ENCODE data around the gene MLLT3.

MLLT3 gene

DNA sequence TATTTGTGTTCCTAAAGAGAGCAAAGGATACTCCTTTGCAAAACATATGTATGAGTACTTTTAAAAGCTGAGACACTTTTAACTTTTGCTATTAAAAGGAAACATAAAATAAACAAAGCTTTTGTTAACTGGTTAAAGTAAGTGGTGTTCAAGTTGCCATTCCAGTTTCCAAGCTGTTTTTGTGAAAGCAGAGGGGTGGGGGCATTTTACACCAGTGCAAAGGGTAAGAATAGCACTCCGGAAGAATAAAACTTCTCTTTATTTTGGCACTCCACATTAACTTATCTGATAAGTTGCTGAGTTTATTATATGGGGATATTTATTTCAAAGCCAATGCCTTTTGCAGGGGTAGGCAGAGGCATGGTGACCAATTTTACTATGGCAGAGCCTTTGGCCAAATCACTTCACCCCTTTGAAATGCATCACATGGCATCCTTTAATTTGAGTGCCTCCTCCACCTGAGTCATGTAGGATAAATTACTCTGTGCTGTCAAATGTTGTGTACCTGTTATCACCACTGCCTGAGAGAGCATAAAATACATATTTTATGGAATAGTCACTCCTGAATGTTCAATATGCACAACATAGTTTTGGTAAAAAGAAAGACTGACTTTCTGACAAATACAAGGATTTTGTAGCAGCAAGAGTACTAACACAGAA lies 62.9 kb downstream of the MLLT3 start:
- DNase-seq (ENCODE audit: low read depth in 2 of 3, low spot score in 1 of 3) = no peak

DNA sequence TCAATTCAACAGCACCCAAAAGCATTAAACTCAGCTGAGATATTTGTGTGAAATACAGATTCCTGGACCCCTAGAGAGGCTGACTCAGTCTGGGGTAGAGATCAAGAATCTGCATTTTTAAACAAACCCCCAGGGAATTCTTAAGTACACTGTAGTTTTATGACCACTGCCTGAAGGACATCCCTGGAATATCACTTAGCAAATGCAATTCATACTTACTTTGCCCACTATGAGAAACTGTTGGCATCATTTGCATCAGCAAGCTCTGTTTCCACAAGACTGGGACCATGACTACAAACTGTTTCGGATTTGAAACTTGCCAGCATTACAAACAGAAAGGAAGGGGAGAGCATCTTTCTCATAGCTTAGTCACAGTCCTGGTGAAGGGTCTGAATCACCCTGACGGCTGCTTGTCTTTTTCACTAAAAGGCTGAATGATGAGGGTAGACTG lies 63.7 kb downstream of the MLLT3 start:
- DNase-seq (ENCODE audit: low read depth in 2 of 3, low spot score in 1 of 3) = peak in 2 of 3 donors; percentile 22 to 43

DNA sequence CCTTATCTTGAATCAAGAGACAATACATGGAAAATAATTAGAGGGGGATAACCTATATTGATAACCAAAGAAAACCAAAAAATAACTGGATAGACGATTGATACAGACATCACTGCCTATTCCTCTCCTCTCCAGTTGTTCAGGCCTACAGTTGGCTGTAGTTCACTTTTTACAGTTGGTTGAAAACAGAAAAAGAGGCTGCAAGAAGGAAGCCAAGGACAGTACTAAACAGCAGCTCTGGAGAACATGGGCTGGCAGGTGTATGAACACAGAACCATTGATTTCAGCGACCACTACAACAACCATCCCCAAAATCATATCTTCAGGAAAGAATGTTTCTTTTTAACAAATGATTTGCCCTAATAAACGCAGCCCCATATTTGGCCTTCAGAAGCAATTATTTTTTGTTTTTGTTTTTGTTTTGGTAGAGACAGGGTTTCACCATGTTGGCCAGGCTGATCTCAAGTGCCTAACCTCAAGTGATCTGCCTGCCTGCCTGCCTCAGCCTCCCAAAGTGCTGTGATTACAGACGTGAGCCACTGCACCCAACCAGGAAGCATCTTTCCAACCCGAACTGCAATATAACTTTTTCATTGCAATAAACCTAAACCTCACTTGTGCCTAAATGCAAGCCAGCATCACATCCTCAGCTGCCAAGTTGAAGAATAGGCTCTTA lies 64.3 kb downstream of the MLLT3 start:
- DNase-seq (ENCODE audit: low read depth in 2 of 3, low spot score in 1 of 3) = no peak

DNA sequence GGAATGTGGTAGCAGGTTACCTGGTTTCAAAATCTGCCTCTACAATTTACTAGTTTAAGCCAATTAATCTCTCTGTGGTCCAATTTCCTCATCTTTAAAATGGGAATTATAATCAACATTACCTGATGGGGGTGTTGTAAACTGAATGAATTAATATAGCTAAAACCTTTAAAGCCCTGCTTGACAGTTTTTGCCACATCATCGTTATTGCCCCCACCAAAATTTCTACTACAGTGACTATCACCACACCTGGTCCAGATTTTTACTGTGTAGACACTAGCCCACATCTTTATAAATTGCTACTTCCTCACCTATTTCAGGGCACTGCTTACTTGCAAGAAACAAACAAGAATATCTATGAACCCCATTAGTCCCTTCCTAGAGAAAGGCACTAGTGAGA lies 65.0 kb downstream of the MLLT3 start:
- no peak for DNase-seq (ENCODE audit: low read depth in 2 of 3, low spot score in 1 of 3)

DNA sequence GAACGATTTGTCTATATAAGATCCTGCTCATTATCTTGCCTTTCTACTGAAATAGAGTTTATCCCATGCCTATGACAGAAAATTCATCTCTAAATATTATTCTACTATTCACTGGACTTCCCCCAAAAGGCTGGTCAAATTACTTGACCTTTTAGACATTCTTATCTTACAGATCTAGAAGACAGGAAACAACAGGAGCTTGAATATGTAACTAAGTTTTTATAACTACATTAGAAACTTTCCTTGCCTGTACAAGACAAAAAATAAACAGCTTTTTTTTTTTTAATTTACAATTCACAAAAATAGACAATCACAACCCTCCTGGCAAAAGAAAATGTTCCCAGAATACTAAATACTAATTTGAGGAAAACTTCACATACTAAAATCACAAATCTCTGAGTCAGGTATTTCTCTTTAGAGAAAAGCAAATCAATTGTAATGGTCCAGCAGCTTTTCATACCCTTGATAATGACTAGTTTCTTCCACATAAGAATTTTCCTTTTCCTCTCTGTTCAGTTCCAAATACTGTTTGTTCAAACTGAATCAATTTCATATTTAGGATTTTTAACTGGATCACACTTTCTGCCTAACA lies 68.6 kb downstream of the MLLT3 start:
- DNase-seq (ENCODE audit: low read depth in 2 of 3, low spot score in 1 of 3) = no peak

DNA sequence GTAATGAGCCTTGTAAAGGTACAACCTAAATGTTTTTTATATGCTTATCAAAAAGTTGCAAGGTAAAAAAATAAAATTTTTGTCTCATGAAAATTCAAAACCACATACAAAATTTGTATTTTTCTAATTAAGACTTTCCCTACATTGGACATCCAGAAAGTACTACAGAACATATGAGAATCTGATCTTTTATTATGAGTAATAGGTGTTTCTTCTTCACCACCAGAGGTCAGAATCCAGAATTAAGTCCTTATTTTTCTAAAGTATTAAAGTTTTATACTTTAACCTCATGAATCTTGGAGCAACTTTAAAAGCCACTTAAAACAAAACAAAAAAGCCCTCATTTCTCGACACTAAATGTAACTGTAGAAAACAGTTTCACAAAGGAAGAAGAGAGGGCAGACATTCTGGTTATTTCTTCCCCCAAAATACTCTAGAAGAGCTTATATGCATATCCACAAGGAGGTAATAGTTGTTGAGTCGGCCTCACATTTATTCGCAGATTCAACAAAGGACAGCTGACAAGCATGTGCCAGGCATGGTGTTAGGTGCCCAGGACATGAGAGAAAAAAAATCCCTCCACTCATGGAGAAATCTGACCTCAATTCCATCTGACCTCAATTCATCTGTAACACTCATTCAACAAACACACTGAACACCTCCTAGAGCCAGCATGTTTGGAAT lies 69.3 kb downstream of the MLLT3 start:
- DNase-seq (ENCODE audit: low read depth in 2 of 3, low spot score in 1 of 3) = no peak

DNA sequence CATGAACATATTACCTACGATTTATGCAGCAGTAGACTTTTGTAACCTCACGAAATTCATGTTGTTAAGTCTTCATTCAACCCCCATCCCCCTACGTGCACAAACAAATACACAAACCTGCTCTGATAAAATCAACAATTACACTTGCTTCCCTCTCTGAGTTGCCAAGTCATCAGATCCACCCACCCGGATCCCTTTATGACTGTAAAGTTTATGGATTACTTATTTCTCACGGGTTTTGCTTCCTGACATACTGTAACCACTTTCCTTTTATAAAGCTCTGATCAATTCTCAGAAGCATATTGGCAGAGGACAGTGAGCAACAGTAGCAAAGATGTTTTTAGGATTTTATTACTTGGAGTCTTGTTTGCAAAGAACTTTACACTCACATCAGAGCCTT lies 70.5 kb downstream of the MLLT3 start:
- peak in 2 of 3 donors; percentile 14 to 47 for DNase-seq (ENCODE audit: low read depth in 2 of 3, low spot score in 1 of 3)

DNA sequence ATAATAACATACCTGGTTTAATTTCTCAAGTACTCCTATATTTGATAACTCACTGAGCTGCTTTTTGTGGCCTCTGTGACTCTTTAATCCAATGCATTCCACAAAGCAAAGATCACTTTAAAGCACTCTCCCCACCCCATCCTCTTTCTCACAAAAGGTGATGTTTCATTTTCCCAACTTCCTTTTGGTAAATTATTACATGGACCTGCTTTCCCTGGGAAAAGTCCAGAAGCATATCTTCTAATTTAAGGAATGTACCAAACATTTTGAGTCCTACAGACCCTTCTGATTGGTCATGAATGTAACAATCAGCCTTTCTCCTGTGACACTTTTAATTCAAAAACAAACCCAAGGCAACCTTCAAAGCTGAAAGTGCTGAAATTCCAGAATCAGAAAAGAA lies 71.1 kb downstream of the MLLT3 start:
- no peak for DNase-seq (ENCODE audit: low read depth in 2 of 3, low spot score in 1 of 3)

DNA sequence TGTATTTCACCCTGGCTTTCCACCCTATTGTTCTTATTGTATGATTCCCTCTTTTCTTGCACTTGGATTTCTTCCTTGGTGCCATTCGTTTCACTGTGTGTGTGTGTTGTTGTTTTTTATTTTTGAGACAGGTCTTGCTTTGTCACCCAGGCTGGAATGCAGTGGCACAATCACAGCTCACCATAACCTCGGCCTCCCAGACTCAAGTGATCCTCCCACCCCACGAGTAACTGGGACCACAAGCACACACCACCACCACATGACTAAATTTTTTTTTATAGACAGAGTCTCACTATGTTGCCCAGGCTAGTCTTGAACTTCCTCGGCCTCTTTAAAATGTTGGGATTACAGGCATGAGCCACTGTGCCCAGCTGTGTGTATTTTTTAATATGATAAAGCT lies 72.0 kb downstream of the MLLT3 start:
- no peak for DNase-seq (ENCODE audit: low read depth in 2 of 3, low spot score in 1 of 3)

DNA sequence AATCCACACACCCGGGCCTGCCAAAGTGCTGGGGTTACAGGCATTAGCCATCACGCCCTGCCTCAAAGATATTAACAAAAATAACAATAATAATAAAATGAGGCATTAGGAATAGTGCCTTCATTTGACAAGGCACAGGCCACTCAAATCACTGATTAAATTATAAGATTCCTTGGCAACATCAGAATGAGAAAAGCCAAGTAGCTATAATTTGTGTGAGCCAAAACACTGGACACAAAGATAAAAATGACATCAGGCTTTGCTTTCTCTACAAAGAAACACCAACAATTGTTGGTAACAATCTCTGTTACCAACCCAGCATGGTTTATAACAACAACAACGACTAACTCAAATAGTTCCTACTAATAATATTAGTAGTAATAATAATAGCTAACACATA lies 73.2 kb downstream of the MLLT3 start:
- DNase-seq (ENCODE audit: low read depth in 2 of 3, low spot score in 1 of 3) = no peak

DNA sequence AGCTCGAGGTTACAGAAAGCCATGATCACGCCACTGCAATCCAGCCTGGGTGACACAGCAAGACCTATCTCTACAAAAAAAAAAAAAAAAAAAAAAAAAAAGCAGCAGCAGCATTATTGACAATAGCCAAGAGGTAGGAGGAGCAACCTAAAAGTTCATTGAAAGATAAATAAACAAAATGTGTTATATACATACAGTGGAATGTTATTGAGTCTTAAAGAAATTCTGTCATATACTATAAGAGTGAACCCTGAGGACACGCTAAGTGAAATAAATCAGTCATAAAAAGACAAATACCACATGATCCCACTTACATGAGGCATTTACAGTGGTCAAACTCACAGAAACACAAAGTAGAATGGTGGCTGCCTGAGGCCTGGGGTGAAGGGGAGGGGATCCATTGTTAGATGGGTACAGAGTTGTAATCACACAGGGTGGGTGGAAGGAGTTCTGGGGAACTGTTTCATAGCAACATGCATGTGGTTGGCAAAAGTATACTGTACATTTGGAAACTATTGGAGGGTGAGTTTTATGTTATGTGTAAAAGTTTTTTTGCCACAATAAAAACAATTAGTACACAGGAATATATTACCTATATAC lies 77.2 kb downstream of the MLLT3 start:
- no peak for DNase-seq (ENCODE audit: low read depth in 2 of 3, low spot score in 1 of 3)

DNA sequence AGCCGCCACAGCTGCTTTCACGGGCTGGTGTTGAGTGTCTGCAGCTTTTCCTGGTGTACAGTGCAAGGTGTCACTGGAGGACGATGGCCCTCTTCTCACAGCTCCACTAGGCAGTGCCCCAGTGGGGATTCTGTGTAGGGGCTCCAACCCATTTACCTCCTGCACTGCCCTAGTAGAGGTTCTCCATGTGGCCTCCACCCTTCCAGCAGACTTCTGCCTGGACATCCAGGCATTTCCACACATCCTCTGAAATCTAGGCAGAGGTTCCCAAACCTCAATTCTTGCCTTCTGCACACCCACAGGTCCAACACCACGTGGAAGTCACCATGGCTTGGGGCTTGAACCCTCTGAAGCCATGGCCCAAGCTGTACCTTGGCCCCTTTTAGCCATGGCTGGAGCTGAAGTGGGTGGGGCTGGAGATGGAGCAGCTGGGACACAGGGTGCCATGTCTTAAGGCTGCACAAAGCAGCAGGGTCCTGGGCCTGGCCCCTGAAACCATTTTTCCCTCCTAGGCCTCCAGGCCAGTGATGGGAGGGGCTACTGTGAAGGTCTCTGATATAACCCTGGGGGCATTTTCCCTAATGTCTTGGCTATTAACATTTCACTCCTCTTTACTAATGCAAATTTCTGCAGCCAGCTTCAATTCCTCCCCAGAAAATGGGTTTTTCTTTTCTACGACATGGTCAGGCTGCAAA lies 82.0 kb downstream of the MLLT3 start:
- DNase-seq (ENCODE audit: low read depth in 2 of 3, low spot score in 1 of 3) = no peak

DNA sequence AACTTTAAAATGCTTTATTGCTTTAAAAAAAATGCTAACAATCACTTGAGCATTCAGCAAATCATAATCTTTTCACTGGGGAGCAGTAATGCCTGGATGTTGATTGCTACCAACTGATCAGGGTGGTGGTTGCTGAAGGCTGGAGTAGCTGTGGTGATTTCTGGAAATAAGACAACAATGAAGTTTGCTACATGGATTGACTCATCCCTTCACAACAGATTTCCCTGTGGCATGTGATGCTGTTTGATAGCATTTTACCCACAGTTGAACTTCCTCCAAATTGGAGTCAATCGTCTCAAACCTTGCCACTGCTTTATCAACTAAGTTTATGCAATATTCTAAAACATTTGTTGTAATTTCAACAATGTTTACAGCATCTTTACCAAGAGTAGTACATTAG lies 83.3 kb downstream of the MLLT3 start:
- no peak for DNase-seq (ENCODE audit: low read depth in 2 of 3, low spot score in 1 of 3)

DNA sequence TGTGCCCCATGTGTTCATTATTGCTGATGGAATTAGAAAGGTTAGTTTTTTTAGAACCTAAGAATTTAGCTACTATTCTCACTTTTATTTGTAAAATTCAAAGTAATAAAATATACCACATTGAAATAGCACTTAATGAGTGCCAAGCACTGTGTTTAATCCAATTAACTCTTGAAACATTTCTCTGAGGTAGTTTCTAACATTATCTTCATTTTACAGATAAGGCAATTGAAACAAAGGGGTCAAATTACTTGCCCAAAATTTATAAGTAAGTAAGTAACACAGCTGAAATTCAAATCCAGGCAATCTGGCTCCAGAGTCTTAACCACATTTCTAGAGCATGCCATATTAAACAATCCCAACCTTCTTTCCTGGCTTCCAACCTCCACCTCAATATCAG lies 84.2 kb downstream of the MLLT3 start:
- DNase-seq (ENCODE audit: low read depth in 2 of 3, low spot score in 1 of 3) = no peak

DNA sequence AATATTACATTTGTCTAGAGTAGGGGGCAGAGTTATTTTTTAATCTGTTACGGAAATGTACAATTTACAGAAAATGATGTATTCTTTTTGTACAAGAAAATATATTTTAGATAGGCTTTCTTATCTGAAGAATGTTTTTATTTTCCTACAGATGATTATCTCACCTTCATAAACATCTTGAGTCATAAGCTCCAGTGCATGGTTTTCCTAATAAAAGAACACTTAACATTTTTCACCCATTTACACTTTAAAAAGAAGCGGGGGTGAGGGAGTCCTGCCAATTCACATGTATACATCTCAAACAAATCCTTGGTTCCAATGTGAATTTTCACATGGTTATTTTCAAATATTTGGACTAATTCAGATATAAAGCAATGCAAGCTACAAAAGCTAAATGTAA lies 85.0 kb downstream of the MLLT3 start:
- no peak for DNase-seq (ENCODE audit: low read depth in 2 of 3, low spot score in 1 of 3)

DNA sequence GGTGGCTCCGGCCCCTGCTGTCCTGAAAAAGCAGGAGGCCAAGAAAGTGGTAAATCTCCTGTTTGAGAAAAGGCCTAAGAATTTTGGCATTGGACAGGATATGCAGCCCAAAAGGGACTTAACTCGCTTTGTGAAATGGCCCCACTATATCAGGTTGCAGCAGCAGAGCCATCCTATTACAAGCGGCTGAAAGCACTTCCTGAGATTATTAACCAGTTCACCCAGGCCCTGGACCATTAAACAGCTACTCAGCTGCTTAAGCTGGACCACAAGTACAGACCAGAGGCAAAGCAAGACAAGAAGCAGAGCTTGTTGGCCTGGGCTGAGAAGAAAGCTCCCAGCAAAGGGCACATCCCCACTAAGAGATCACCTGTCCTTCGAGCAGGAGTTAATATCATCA lies 89.7 kb downstream of the MLLT3 start:
- DNase-seq (ENCODE audit: low read depth in 2 of 3, low spot score in 1 of 3) = no peak

DNA sequence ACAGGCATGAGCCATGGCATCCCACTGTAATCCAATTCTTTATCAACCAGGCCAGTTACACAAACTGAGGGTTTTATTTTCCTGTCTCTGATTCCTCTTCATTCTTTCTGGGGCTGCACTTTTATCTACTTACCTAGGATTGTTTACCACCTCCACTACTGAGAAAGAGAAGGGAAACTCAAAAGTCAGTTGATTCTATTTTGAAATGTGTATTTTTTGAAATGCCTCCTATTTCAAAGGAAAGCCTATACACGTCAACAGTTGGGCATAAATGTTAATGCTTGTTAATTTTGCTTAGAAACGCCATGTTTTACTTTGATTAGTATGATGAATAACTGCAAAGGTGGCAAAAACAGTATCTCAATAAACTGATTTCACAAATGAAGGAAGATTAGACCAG lies 92.5 kb downstream of the MLLT3 start:
- no peak for DNase-seq (ENCODE audit: low read depth in 2 of 3, low spot score in 1 of 3)

DNA sequence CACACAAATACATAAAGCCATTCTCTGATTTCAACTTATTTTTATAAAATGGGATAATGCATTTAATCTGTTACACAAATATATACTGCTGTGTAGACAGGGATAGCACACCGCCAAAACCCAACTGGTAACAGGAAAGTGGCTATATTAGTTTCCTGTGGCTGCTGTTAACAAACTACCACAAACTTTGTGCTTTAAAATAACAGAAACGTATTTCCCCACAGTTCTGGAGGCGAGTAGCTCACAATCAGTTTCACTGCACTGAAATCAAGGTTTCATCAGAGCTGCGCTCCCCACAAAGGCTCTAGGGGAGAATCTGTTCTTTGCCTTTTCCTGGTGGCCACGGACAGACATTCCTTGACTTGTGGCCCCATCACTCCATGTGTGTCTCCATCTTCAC lies 94.0 kb downstream of the MLLT3 start:
- no peak for DNase-seq (ENCODE audit: low read depth in 2 of 3, low spot score in 1 of 3)

DNA sequence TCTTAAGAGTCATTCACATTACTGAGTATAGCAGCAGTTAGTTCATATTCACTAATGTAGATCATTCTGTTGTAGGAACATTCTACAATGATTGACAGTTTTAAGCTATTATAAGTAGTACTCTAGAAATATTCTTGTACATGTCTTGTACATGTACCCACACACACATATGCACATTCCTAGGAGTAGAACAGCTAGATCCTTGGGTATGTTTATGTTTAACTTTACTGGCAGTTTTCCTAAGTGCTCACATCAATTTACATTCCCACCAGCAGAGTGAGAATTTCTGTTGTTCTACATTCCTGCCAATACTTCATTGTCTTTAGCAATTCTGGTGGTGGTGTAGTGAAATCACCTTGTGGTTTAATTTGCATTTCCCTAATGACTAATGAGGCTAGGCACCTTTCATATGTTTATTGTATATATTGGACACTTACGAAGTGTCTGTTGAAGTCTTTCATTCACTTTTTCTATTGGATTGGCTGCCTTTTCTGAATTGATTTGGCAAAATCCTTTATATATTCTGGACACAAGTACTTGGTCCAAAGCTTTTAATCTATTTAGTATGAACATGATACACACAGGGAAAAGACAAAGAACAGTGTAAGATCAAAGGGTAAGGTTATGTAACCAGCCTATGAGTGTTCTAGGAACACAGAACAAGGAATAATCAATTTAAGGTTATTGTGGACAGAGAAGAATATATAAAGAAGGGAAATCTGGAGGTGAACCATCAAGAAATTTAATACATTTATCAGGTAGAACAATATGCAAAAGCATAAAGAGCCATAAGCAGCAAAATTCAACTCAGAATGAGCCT lies 95.6 kb downstream of the MLLT3 start:
- peak in 1 of 3 donors; percentile 8 for DNase-seq (ENCODE audit: low read depth in 2 of 3, low spot score in 1 of 3)

DNA sequence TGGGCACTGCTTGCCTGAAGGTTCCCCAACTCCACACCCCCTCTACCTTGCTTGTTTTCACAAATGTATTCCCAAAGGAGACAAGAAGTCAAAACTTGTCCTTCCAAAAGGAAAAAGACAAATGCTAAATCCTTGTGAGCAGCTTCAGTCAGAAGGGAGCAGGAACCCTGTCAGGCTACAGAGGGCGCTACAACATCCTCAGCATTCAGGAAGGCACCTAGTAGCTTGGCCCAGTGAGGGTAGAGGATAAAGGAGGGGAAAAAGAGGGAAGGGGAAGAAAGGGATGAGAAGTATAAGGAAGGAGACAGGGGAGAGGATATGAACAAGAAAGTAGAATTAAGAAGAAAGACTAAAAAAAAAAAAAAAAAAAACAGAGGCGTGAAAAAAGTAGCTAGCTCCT lies 97.5 kb downstream of the MLLT3 start:
- DNase-seq (ENCODE audit: low read depth in 2 of 3, low spot score in 1 of 3) = no peak
